Calu3 (cell line): Measurements from ENCODE around the gene SLC17A6. TPM values are rescaled to one million over a fixed set of nuclear protein-coding genes. Genes with fewer than 3 reads are reported as not detected.

Experiments used
- total RNA-seq: library from RNA; stranded (reverse); gene quantifications from 2 replicates; pipeline ENCODE4 v1.2.3, GENCODE V29; 2022

The SLC17A6 gene
- total RNA-seq, 1 experiment from 2014 or later, result not detected

Other genes starting within 250 kb of the SLC17A6 start
- gene ANO5, start 145.3 kb upstream of the SLC17A6 start, total RNA-seq, result 4.3 and 6.0 TPM in 2 replicates